Measurements from ENCODE around the gene AKR1D1.
"Not testable (repeated sequence)": the region's sequence is repeated elsewhere in the genome, so short reads cannot be mapped to it uniquely, and the experiment has no call there.

The AKR1D1 gene

GRCh38 chr7:138142583-138143201 is 66.4 kb downstream of the AKR1D1 start:
- H2BK12ac ChIP-seq (ENCODE audit: low read length) = no peak overlapping the region
- no peak overlapping the region for H2AFZ ChIP-seq (ENCODE audit: insufficient read depth, low read length, poor library complexity)
- H3K79me2 ChIP-seq (ENCODE audit: control insufficient read depth, insufficient read depth, low read length, poor library complexity) = no peaks in the 10 kb centered on the region
- H3K18ac ChIP-seq (ENCODE audit: low read length) = no peak overlapping the region
- no peak overlapping the region for H3K4me2 ChIP-seq (ENCODE audit: low read length)
- no peaks in the 10 kb centered on the region for H3K79me1 ChIP-seq (ENCODE audit: low read length)
- H4K91ac ChIP-seq (ENCODE audit: low read depth, low read length) = no peak overlapping the region
- H3K27ac ChIP-seq (ENCODE audit: low read depth, low read length) = no peak overlapping the region
- no peak overlapping the region for H4K12ac ChIP-seq (ENCODE audit: low read depth, low read length)
- H3K4me1 ChIP-seq (ENCODE audit: control insufficient read depth in 1 of 2, insufficient read depth in 2 of 2, low read length in 2 of 2) = no peaks in the 10 kb centered on the region
- no peak overlapping the region for H3K4me3 ChIP-seq (ENCODE audit: low read depth, low read length)
- no peak overlapping the region for H4K8ac ChIP-seq (ENCODE audit: low read depth, low read length)
- H2BK120ac ChIP-seq (ENCODE audit: insufficient read depth, low read length, poor library complexity) = no peak overlapping the region
- DNase-seq = no peak
- H3K9ac ChIP-seq (ENCODE audit: low read length) = no peak overlapping the region
- no peak overlapping the region for H3K14ac ChIP-seq (ENCODE audit: low read length)
- no peaks in the 10 kb centered on the region for H3K36me3 ChIP-seq (ENCODE audit: control insufficient read depth in 1 of 2, insufficient read depth in 2 of 2, low read length in 2 of 2)
- no peaks in the 10 kb centered on the region for H3K27me3 ChIP-seq (ENCODE audit: insufficient read depth, low read length)
- no peak overlapping the region for H3K23ac ChIP-seq (ENCODE audit: low read length)
- H3K9me3 ChIP-seq (ENCODE audit: insufficient read depth, low read depth, low read length) = no peaks in the 10 kb centered on the region
- H2AK5ac ChIP-seq (ENCODE audit: low read length) = no peak overlapping the region
- H3K4ac ChIP-seq (ENCODE audit: low read depth, low read length) = no peak overlapping the region
- H2BK5ac ChIP-seq (ENCODE audit: low read depth, low read length, poor library complexity) = no peak overlapping the region

DNA sequence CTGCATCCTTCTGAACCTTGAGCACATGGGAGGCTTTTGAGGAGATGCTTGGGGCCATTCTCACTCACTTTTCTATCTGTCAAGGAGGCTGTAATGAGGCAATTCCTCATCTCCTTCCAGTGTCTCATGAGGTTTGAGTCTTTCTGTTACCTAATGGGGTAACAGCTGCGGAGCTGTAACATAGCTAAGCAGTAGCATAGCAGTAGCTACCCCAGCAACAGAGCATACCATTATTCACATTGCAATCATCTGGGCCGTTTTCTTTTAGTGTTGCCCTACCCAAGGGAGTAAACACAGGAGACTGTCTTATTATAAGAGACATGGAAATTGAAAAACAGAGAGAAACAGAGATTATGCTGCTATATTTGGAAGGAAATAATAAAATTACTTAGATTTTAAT is 68.7 kb downstream of the AKR1D1 start:
- no peaks in the 10 kb centered on the region for H3K9me3 ChIP-seq (ENCODE audit: insufficient read depth, low read depth, low read length)
- no CpG with 5 or more reads among the region's 2 CpGs for WGBS (ENCODE audit: extremely low coverage, insufficient coverage, insufficient read length)
- no peak for DNase-seq

DNA sequence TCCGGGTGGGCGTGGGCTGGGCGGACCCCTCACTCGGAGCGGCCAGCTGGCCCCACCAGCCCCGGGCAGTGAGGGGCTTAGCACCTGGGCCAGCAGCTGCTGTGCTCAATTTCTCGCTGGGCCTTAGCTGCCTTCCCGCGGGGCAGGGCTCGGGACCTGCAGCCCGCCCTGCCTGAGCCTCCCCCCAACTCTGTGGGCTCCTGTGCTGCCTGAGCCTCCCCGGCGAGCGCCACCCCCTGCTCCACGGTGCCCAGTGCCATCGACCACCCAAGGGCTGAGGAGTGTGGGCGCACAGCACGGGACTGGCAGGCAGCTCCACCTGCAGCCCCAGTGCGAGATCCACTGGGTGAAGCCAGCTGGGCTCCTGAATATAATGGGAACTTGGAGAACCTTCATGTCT is 70.0 kb downstream of the AKR1D1 start:
- not testable (repeated sequence) for H2BK12ac ChIP-seq (ENCODE audit: low read length); H3K36me3 ChIP-seq (ENCODE audit: control insufficient read depth in 1 of 2, insufficient read depth in 2 of 2, low read length in 2 of 2); H2BK120ac ChIP-seq (ENCODE audit: insufficient read depth, low read length, poor library complexity); H3K79me1 ChIP-seq (ENCODE audit: low read length); H2AK5ac ChIP-seq (ENCODE audit: low read length); H3K4me2 ChIP-seq (ENCODE audit: low read length); H2AFZ ChIP-seq (ENCODE audit: insufficient read depth, low read length, poor library complexity); H3K4ac ChIP-seq (ENCODE audit: low read depth, low read length); H3K9me3 ChIP-seq (ENCODE audit: insufficient read depth, low read depth, low read length); DNase-seq; H4K8ac ChIP-seq (ENCODE audit: low read depth, low read length); H3K79me2 ChIP-seq (ENCODE audit: control insufficient read depth, insufficient read depth, low read length, poor library complexity); H3K4me1 ChIP-seq (ENCODE audit: control insufficient read depth in 1 of 2, insufficient read depth in 2 of 2, low read length in 2 of 2); H3K23ac ChIP-seq (ENCODE audit: low read length); H4K12ac ChIP-seq (ENCODE audit: low read depth, low read length); H3K14ac ChIP-seq (ENCODE audit: low read length); H3K18ac ChIP-seq (ENCODE audit: low read length); H3K4me3 ChIP-seq (ENCODE audit: low read depth, low read length); H3K27ac ChIP-seq (ENCODE audit: low read depth, low read length); H3K9ac ChIP-seq (ENCODE audit: low read length); H2BK5ac ChIP-seq (ENCODE audit: low read depth, low read length, poor library complexity); H4K91ac ChIP-seq (ENCODE audit: low read depth, low read length); H3K27me3 ChIP-seq (ENCODE audit: insufficient read depth, low read length)
- no CpG with 5 or more reads among the region's 19 CpGs for WGBS (ENCODE audit: extremely low coverage, insufficient coverage, insufficient read length)

More for the DNA sequence above, 68.7 kb downstream of the AKR1D1 start:
- Histone ChIP-seq H3K36me3 (ENCODE audit: control insufficient read depth in 1 of 2, insufficient read depth in 2 of 2, low read length in 2 of 2) (no peaks in the 10 kb centered on the region), H3K27me3 (ENCODE audit: insufficient read depth, low read length) (no peaks in the 10 kb centered on the region), H3K27ac (ENCODE audit: low read depth, low read length) (no peak overlapping the region), H2BK12ac (ENCODE audit: low read length) (no peak overlapping the region), H3K4me3 (ENCODE audit: low read depth, low read length) (no peak overlapping the region), H3K4me1 (ENCODE audit: control insufficient read depth in 1 of 2, insufficient read depth in 2 of 2, low read length in 2 of 2) (no peaks in the 10 kb centered on the region), H4K12ac (ENCODE audit: low read depth, low read length) (no peak overlapping the region), H4K8ac (ENCODE audit: low read depth, low read length) (no peak overlapping the region), H2BK5ac (ENCODE audit: low read depth, low read length, poor library complexity) (no peak overlapping the region), H3K18ac (ENCODE audit: low read length) (no peak overlapping the region), H4K91ac (ENCODE audit: low read depth, low read length) (no peak overlapping the region), H3K79me2 (ENCODE audit: control insufficient read depth, insufficient read depth, low read length, poor library complexity) (no peaks in the 10 kb centered on the region), H2BK120ac (ENCODE audit: insufficient read depth, low read length, poor library complexity) (no peak overlapping the region), H3K79me1 (ENCODE audit: low read length) (no peaks in the 10 kb centered on the region), H2AFZ (ENCODE audit: insufficient read depth, low read length, poor library complexity) (no peak overlapping the region), H3K4me2 (ENCODE audit: low read length) (no peak overlapping the region), H3K14ac (ENCODE audit: low read length) (no peak overlapping the region), H3K23ac (ENCODE audit: low read length) (no peak overlapping the region), H3K9ac (ENCODE audit: low read length) (no peak overlapping the region), H3K4ac (ENCODE audit: low read depth, low read length) (no peak overlapping the region), H2AK5ac (ENCODE audit: low read length) (no peak overlapping the region)

DNA sequence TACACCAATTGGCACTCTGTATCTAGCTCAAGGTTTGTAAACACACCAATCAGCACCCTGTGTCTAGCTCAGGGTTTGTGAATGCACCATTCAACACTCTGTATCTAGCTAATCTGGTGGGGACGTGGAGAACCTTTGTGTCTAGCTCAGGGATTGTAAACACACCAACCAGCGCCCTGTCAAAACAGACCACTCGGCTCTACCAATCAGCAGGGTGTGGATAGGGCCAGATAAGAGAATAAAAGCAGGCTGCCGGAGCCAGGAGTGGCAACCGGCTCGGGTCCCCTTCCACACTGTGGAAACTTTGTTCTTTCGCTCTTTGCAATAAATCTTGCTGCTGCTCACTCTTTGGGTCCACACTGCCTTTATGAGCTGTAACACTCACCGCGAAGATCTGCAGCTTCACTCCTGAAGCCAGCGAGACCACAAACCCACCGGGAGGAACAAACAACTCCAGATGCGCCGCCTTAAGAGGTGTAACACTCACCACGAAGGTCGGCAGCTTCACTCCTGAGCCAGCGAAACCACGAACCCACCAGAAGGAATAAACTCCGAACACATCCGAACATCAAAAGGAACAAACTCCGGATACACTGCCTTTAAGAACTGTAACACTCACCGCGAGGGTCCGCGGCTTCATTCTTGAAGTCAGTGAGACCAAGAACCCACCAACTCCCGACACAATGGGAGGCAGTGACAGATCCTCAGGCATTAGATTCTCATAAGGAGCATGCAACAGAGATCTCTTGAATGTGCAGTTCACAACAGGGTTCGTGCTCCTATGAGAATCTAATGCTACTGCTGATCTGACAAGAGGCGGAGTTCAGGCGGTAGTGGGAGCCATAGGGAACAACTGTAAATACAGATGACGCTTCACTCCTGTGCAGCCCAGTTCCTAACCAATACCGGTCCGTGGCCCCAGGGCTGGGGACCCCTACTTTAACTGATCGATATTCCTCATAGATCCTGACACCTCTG is 70.8 kb downstream of the AKR1D1 start:
- not testable (repeated sequence) for H2BK5ac ChIP-seq (ENCODE audit: low read depth, low read length, poor library complexity); H2BK12ac ChIP-seq (ENCODE audit: low read length); H2AK5ac ChIP-seq (ENCODE audit: low read length); H4K8ac ChIP-seq (ENCODE audit: low read depth, low read length); H3K79me1 ChIP-seq (ENCODE audit: low read length); H3K4me2 ChIP-seq (ENCODE audit: low read length); H3K27me3 ChIP-seq (ENCODE audit: insufficient read depth, low read length); H3K9me3 ChIP-seq (ENCODE audit: insufficient read depth, low read depth, low read length); H2AFZ ChIP-seq (ENCODE audit: insufficient read depth, low read length, poor library complexity); H3K36me3 ChIP-seq (ENCODE audit: control insufficient read depth in 1 of 2, insufficient read depth in 2 of 2, low read length in 2 of 2); H3K4me1 ChIP-seq (ENCODE audit: control insufficient read depth in 1 of 2, insufficient read depth in 2 of 2, low read length in 2 of 2); H3K14ac ChIP-seq (ENCODE audit: low read length); H3K9ac ChIP-seq (ENCODE audit: low read length); H3K79me2 ChIP-seq (ENCODE audit: control insufficient read depth, insufficient read depth, low read length, poor library complexity); H3K4me3 ChIP-seq (ENCODE audit: low read depth, low read length); DNase-seq; H4K12ac ChIP-seq (ENCODE audit: low read depth, low read length); H3K23ac ChIP-seq (ENCODE audit: low read length); H3K27ac ChIP-seq (ENCODE audit: low read depth, low read length); H3K4ac ChIP-seq (ENCODE audit: low read depth, low read length); H2BK120ac ChIP-seq (ENCODE audit: insufficient read depth, low read length, poor library complexity); H4K91ac ChIP-seq (ENCODE audit: low read depth, low read length); H3K18ac ChIP-seq (ENCODE audit: low read length)
- no CpG with 5 or more reads among the region's 32 CpGs for WGBS (ENCODE audit: extremely low coverage, insufficient coverage, insufficient read length)
